Neural cell (in vitro differentiated cells): ENCODE results near the gene RPL38. TPM values are rescaled to one million over a fixed set of nuclear protein-coding genes. Genes with fewer than 3 reads are reported as not detected.
A peak's percentile ranks its signal among the peaks of the same experiment; 100 is the strongest.

Experiments used
- H2AFZ ChIP-seq: fragments of 200-600, 300-800 bp; sonication (generic), shearing (Covaris generic); 2 replicates; pipeline ENCODE4 v1.6.0; 2014; ENCODE audit warnings: low read depth, mild to moderate bottlenecking, antibody characterized with exemption, low read length, moderate library complexity
- H3F3A ChIP-seq: fragments of 200-600 bp; shearing (Covaris generic); 2 replicates; pipeline ENCODE4 v1.6.1; 2016; ENCODE audit warnings: mild to moderate bottlenecking, moderate library complexity, mixed read lengths, antibody characterized with exemption, low read length; ENCODE audit not compliant: insufficient read depth, poor library complexity, severe bottlenecking
- H3K27ac ChIP-seq: fragments of 200-600, 300-800 bp; sonication (generic), shearing (Covaris generic); 2 replicates; pipeline ENCODE4 v1.5.1; 2014; ENCODE audit warnings: mild to moderate bottlenecking, low read length, moderate library complexity
- H3K27me3 ChIP-seq: fragments of 300-800, 200-600 bp; sonication (generic), shearing (Covaris generic); 2 replicates; pipeline ENCODE4 v1.6.0; 2014; ENCODE audit warnings: mild to moderate bottlenecking, low read depth, low read length, moderate library complexity; ENCODE audit not compliant: insufficient read depth
- H3K36me3 ChIP-seq: fragments of 300-800, 200-600 bp; sonication (generic), shearing (Covaris generic); 2 replicates; pipeline ENCODE4 v1.5.1; 2014; ENCODE audit warnings: mild to moderate bottlenecking, antibody characterized with exemption, low read length, moderate library complexity; ENCODE audit not compliant: insufficient read depth
- H3K4me2 ChIP-seq: fragments of 300-800, 200-600 bp; sonication (generic), shearing (Covaris generic); 2 replicates; pipeline ENCODE4 v1.6.0; 2014; ENCODE audit warnings: mild to moderate bottlenecking, low read length
- H3K4me3 ChIP-seq: fragments of 300-800, 200-600 bp; sonication (generic), shearing (Covaris generic); 2 replicates; pipeline ENCODE4 v1.5.1; 2014; ENCODE audit warnings: mild to moderate bottlenecking, low read length, moderate library complexity
- H3K79me2 ChIP-seq: fragments of 200-600 bp; shearing (Covaris generic); replicated peaks from 2 replicates; pipeline ENCODE4 v1.6.0; 2014; ENCODE audit warnings: mild to moderate bottlenecking, low read length, moderate library complexity; ENCODE audit not compliant: insufficient read depth
- H3K9ac ChIP-seq: fragments of 300-800, 200-600 bp; sonication (generic), shearing (Covaris generic); 2 replicates; pipeline ENCODE4 v1.6.1; 2016; ENCODE audit warnings: mild to moderate bottlenecking, low read length, mixed read lengths
- H3K9me2 ChIP-seq: fragments of 200-600 bp; shearing (Covaris generic); 2 replicates; pipeline ENCODE4 v1.6.1; 2016; ENCODE audit warnings: mild to moderate bottlenecking, low read length, mixed read lengths; ENCODE audit not compliant: insufficient read depth
- H3K9me3 ChIP-seq: fragments of 200-600, 300-800 bp; sonication (generic), shearing (Covaris generic); 2 replicates; pipeline ENCODE4 v1.6.1; 2016; ENCODE audit warnings: mild to moderate bottlenecking, mixed run types, low read length, moderate library complexity, mixed read lengths
- H4K20me1 ChIP-seq: fragments of 200-600 bp; shearing (Covaris generic); 2 replicates; pipeline ENCODE4 v1.6.1; 2016; ENCODE audit warnings: mild to moderate bottlenecking, mixed run types; ENCODE audit not compliant: insufficient read depth
- CTCF ChIP-seq: fragments of 450-650 bp; IDR thresholded peaks from 2 replicates; pipeline ENCODE4 v1.5.1; 2014; ENCODE audit warnings: antibody characterized with exemption, mild to moderate bottlenecking, moderate library complexity; ENCODE audit not compliant: poor library complexity, severe bottlenecking
- EP300 ChIP-seq: fragments of 450-650 bp; conservative IDR thresholded peaks from 2 replicates; pipeline ENCODE4 v1.6.1; 2014; ENCODE audit warnings: antibody characterized with exemption, mild to moderate bottlenecking, moderate library complexity; ENCODE audit not compliant: poor library complexity, severe bottlenecking
- EZH2 ChIP-seq: fragments of 200-600, 300-800 bp; shearing (Covaris generic), sonication (generic); IDR thresholded peaks from 2 replicates; pipeline ENCODE4 v1.6.1; 2014; ENCODE audit warnings: antibody characterized with exemption, low read length, borderline replicate concordance, mild to moderate bottlenecking; ENCODE audit not compliant: insufficient read depth, poor library complexity, severe bottlenecking
- MXI1 ChIP-seq: fragments of 450-650 bp; conservative IDR thresholded peaks from 2 replicates; pipeline ENCODE4 v1.6.1; 2014; ENCODE audit warnings: antibody characterized with exemption, mild to moderate bottlenecking; ENCODE audit not compliant: poor library complexity, severe bottlenecking
- POLR2AphosphoS5 ChIP-seq: IDR thresholded peaks from 2 replicates; pipeline ENCODE4 v1.6.1; 2012
- RAD21 ChIP-seq: fragments of 450-650 bp; conservative IDR thresholded peaks from 2 replicates; pipeline ENCODE4 v1.6.1; 2014; ENCODE audit warnings: antibody characterized with exemption, mild to moderate bottlenecking, moderate library complexity
- REST ChIP-seq: IDR thresholded peaks from 2 replicates; pipeline ENCODE4 v1.6.1; 2012; ENCODE audit warnings: borderline replicate concordance
- SMC3 ChIP-seq: fragments of 450-650 bp; conservative IDR thresholded peaks from 2 replicates; pipeline ENCODE4 v1.6.1; 2014; ENCODE audit warnings: antibody characterized with exemption, mild to moderate bottlenecking, moderate library complexity; ENCODE audit not compliant: poor library complexity
- TAF1 ChIP-seq: IDR thresholded peaks from 2 replicates; pipeline ENCODE4 v1.6.1; 2012; ENCODE audit warnings: low read depth
- polyA plus RNA-seq: library from polyadenylated mRNA; depleted of rRNA; stranded (reverse); fragments of >200 nt; gene quantifications from 2 replicates; pipeline ENCODE4 v1.2.3, GENCODE V29; 2014

The RPL38 gene
- polyA plus RNA-seq, 1 donor from 2014 or later = 378 TPM

GRCh38 chr17:74245145-74245831 is 41.8 kb downstream of the RPL38 start:
- Histone ChIP-seq H3F3A (no peaks in the 10 kb centered on the region), H3K9me3 (no peaks in the 10 kb centered on the region), H3K79me2 (no peaks in the 10 kb centered on the region), H3K4me3 (no peak overlapping the region), H4K20me1 (no peaks in the 10 kb centered on the region), H3K9ac (peak overlapping the region; percentile 10), H3K27me3 (peaks cover 22% of the 10 kb centered on the region), H2AFZ (no peak overlapping the region), H3K4me2 (no peak overlapping the region), H3K9me2 (no peaks in the 10 kb centered on the region), H3K27ac (no peak overlapping the region), H3K36me3 (no peaks in the 10 kb centered on the region)
- TF ChIP-seq CTCF (peak; percentile 40), RAD21 (no peak)

- Histone ChIP-seq H3K4me3 (no peak overlapping the region), H3K27ac (no peak overlapping the region), H3K9me2 (no peaks in the 10 kb centered on the region), H3K9ac (no peak overlapping the region), H3K9me3 (no peaks in the 10 kb centered on the region), H3K27me3 (peaks cover 22% of the 10 kb centered on the region), H2AFZ (no peak overlapping the region), H3K36me3 (no peaks in the 10 kb centered on the region), H4K20me1 (no peaks in the 10 kb centered on the region), H3F3A (no peaks in the 10 kb centered on the region), H3K79me2 (no peaks in the 10 kb centered on the region), H3K4me2 (no peak overlapping the region)
- no peak for TF ChIP-seq EZH2
- no peak for TF ChIP-seq REST
- no peak for TF ChIP-seq CTCF
- TF ChIP-seq RAD21 = no peak
- no peak for TF ChIP-seq SMC3
- no peak for TF ChIP-seq MXI1
- TF ChIP-seq POLR2AphosphoS5 = no peak
- TF ChIP-seq EP300 = no peak
- no peak for TF ChIP-seq TAF1
Measured at GRCh38 chr17:74245871-74246270, 42.4 kb downstream of the RPL38 start.
